ENCODE measurements around the gene GIMAP6.
"Not testable (repeated sequence)": the region's sequence is repeated elsewhere in the genome, so short reads cannot be mapped to it uniquely, and the experiment has no call there.

The GIMAP6 gene

DNA sequence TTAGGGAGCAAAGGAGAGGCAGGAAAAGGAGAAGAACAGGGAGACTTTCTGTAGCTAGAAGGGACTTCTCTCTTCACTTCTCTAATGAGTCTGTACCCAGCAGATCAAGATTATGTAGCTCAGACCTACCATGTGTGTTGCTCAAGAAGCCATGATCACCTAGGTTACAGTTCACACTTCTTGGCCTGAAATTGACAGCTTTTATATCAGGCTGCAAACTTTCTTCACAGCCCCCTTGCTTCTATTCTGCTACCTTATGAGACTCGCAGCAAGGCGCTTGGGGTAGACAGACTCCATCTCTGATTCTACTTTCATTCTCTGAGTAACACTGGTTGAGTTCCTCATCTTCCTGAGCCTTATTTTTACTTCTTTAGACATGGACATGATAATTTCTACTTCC, 33.7 kb upstream of the GIMAP6 start:
- TF ChIP-seq CTCF (IDR thresholded peaks at IDR 0.05; ENCODE audit: low read depth, low read length) = no peak
- no peak overlapping the region for H3K4me3 ChIP-seq (ENCODE audit: low read depth, low read length)

- no peak for TF ChIP-seq CTCF (IDR thresholded peaks at IDR 0.05; ENCODE audit: low read depth, low read length)
- no peak overlapping the region for H3K4me3 ChIP-seq (ENCODE audit: low read depth, low read length)
Observed at GRCh38 chr7:150665089-150665748, 33.0 kb upstream of the GIMAP6 start.

DNA sequence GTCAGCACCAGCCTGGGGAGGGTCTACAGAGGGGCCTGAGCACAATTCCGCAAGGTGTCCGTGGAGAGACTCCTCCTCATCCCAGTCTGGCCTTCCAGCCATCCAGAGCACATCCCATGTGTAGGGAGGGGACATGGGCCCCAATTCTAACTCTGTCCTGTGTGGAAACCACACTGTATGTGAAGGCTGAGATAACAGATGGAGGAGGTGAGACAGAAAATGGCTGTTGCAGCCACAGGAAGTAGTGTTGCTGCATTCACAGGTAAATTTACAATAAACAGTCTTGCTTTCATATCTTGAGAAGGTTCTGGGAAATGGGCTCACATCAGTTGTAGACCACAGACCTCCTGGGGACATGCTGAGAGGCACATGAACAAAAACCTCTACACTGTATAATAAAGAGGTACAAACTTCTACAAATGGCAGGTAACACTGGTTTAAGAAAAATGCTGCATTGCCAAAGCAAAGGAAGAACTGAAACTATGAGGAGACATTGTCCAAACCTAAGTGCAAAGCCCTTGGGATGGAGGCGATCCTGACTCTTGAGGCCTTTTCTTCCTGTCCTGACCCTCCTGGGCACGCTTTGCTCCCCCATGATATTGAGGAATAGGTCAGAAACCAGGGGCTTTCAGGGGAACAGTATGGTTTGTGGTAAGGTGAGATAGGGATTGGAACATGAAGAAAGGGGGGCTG, 31.8 kb upstream of the GIMAP6 start:
- H3K4me3 ChIP-seq (ENCODE audit: low read depth, low read length) = no peak overlapping the region
- no peak for TF ChIP-seq CTCF (IDR thresholded peaks at IDR 0.05; ENCODE audit: low read depth, low read length)

DNA sequence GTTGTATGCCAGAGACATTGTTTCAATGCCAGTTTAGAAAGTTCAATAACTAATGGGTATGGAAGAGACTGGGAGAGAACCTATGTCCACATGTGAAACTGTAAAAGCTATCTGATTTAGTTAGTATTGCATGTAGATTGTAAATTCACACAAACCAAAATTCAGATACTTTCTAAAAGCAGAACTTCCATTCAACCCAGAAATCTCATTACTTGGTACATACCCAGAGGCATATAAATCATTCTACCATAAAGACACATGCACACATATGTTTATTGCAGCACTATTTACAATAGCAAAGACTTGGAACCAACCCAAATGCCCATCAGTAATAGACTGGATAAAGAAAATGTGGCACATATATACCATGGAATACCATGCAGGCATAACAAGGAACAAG, 30.6 kb upstream of the GIMAP6 start:
- H3K4me3 ChIP-seq (ENCODE audit: low read depth, low read length) = not testable (repeated sequence)

DNA sequence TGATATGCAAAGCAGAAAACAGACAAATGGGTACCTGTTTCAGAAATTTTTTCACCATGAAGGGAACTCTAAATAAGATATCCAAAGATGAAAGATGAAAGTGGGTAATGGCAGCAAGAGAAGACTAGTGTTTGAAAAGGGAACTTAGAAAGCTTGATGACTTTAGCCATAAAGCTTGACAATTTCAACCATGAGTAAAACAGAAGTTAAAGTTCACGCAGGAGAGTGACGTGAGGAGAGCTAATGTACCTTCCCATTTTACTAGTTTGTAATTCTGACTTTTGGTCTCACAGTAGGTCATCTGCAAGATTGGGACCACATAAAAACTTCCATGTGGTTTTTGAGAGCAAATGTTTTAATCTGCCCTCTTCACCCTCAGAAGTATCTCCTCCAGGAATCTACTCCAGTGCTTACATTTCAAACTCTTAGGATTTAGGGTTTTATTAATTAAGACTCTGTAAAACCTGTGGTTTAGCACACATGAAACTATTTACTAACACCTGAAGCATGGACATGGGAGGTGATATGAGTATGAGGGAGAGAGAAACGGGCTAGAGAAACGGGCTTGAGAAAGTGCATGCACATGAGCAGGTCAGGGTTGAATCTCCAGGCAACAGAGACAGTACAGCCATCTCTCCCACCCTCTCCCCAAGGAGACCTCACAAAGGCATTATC, 28.9 kb upstream of the GIMAP6 start:
- no peak overlapping the region for H3K4me3 ChIP-seq (ENCODE audit: low read depth, low read length)
- TF ChIP-seq CTCF (IDR thresholded peaks at IDR 0.05; ENCODE audit: low read depth, low read length) = no peak

DNA sequence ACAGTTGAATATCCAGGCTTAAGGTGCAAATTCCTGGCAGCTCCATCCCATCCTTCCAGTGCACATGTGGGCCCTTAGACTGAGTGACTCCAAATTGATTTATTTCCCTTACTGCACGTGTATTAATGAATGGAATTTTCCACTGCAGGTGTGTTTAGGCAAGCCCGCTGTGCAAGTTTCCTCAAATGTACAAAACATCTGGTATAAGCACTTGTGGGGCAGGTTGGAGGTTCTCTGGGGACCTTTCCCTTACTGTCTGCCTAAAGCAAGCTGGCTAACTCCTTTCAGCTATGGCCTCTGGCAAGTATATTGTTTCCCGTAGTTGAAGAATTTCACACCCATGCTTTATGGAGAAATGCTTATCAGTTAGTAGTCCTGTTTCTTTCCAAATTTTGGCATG, 25.3 kb upstream of the GIMAP6 start:
- no peak for TF ChIP-seq CTCF (IDR thresholded peaks at IDR 0.05; ENCODE audit: low read depth, low read length)
- H3K4me3 ChIP-seq (ENCODE audit: low read depth, low read length) = no peak overlapping the region

DNA sequence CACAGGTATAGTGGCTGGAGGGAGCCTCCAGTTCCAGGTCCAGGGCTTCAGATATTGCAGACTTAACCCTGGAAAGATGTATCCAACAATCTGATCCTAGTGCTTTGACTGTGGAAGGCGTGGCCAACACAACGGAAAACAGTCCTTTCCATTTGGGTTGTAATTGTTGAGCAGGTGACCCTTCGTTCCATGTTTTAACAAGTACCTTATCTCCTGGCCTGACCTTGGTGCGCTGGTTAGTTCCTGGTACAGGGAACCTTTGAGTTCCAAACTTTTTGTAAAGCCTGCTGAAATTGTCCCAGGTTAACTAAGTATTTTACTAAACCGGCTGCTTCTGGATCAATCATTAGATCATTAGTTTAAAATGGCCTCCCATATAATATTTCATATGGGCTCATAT, 23.9 kb upstream of the GIMAP6 start:
- TF ChIP-seq CTCF (IDR thresholded peaks at IDR 0.05; ENCODE audit: low read depth, low read length) = no peak
- no peak overlapping the region for H3K4me3 ChIP-seq (ENCODE audit: low read depth, low read length)
